Lower leg skin (tissue), 4 donors: Measurements from ENCODE around the gene COL4A1. TPM values are rescaled to one million over a fixed set of nuclear protein-coding genes. Genes with fewer than 3 reads are reported as not detected.

Experiments
- DNase-seq, 2 donors: peaks; one replicate each; pipeline ENCODE4 v3.0.0-alpha.2; 2019; ENCODE audit warnings: low spot score in 2 of 2
- H3K4me3 ChIP-seq: fragments of 200-600 bp; sonication (generic); 2 replicates; pipeline ENCODE4 v1.5.1; 2017; ENCODE audit warnings: mild to moderate bottlenecking, low read depth; ENCODE audit not compliant: poor library complexity, severe bottlenecking
- CTCF ChIP-seq, 3 donors: fragments of 450-650 bp; IDR thresholded peaks; one replicate each; pipeline ENCODE4 v1.5.1; 2016; ENCODE audit warnings: antibody characterized with exemption in 3 of 3, mild to moderate bottlenecking in 3 of 3, moderate library complexity in 2 of 3
- POLR2A ChIP-seq, 2 donors: fragments of 450-650 bp; IDR thresholded peaks; one replicate each; pipeline ENCODE4 v1.6.1; 2016 to 2017; ENCODE audit warnings: antibody characterized with exemption in 2 of 2, mild to moderate bottlenecking in 1 of 2, moderate library complexity in 1 of 2
- WGBS, 2 donors: methylation state at CpG; one replicate each; pipeline ENCODE4 v1.1.5; 2018; 5-methylcytosine and 5-hydroxymethylcytosine counted together
- intact Hi-C: fragments of 100-400 bp; cut with DNase I; formaldehyde crosslinking; loops from one replicate; pipeline ENCODE4 v1.15.0; 2023; ENCODE audit warnings: low total_unique reads
- total RNA-seq, 4 donors: library from RNA; depleted of rRNA; stranded (reverse); fragments of >200 nt; gene quantifications; one replicate each; pipeline ENCODE4 v1.1.0, GENCODE V29; 2016

COL4A1 gene
- total RNA-seq, 4 donors from 2014 or later, result 41.0 to 105 (median 56.7) TPM

- intact Hi-C loops, result no loop called here
- no peak overlapping the region for H3K4me3 ChIP-seq
- WGBS, 2 donors, result 95 to 96% methylated on average over 7 of the region's 7 CpGs
- TF ChIP-seq POLR2A (IDR thresholded peaks at IDR 0.05), result no peak
- TF ChIP-seq CTCF (IDR thresholded peaks at IDR 0.05), result no peak
- no peak for DNase-seq
These were observed 130.5 kb downstream of the COL4A1 start for GRCh38 chr13:110176431-110176830.

- intact Hi-C loops, result no loop called here
- TF ChIP-seq CTCF (IDR thresholded peaks at IDR 0.05), result no peak
- no peak for TF ChIP-seq POLR2A (IDR thresholded peaks at IDR 0.05)
- H3K4me3 ChIP-seq, result no peak overlapping the region
- DNase-seq, result no peak
These were observed 133.6 kb downstream of the COL4A1 start for GRCh38 chr13:110173247-110173818.

- no peak overlapping the region for H3K4me3 ChIP-seq
- no peak for DNase-seq
- 76% methylated on average over 9 of the region's 9 CpGs for WGBS, 2 donors
- intact Hi-C loops, result no loop called here
- TF ChIP-seq CTCF (IDR thresholded peaks at IDR 0.05) (no peak), POLR2A (IDR thresholded peaks at IDR 0.05) (no peak)
These were observed 136.1 kb downstream of the COL4A1 start for GRCh38 chr13:110170882-110171281.

- TF ChIP-seq POLR2A (IDR thresholded peaks at IDR 0.05) (no peak), CTCF (IDR thresholded peaks at IDR 0.05) (no peak)
- 79 to 83% methylated on average over 20 of the region's 20 CpGs for WGBS, 2 donors
- intact Hi-C loops, result no loop called here
These were observed 136.8 kb downstream of the COL4A1 start for GRCh38 chr13:110170020-110170790.

GRCh38 chr13:110168999-110169933, 137.7 kb downstream of the COL4A1 start:
- no peak overlapping the region for H3K4me3 ChIP-seq
- WGBS, 2 donors, result 46 to 50% methylated on average over 4 of the region's 4 CpGs
- DNase-seq, result no peak
- no peak for TF ChIP-seq CTCF (IDR thresholded peaks at IDR 0.05)
- no peak for TF ChIP-seq POLR2A (IDR thresholded peaks at IDR 0.05)
- intact Hi-C loops, result no loop called here

More at GRCh38 chr13:110170020-110170790, 136.8 kb downstream of the COL4A1 start:
- no peak for DNase-seq
- H3K4me3 ChIP-seq, result no peak overlapping the region
